Stimulated activated CD8-positive, alpha-beta memory T cell treated with anti-CD3 and anti-CD28 coated beads, Interleukin-12 subunit alpha, Interleukin-12 subunit beta, amount 100 ng/mL, for 4 hours (primary cell): ENCODE results near the gene GET4.
A peak's percentile ranks its signal among the peaks of the same experiment; 100 is the strongest.

ENCODE experiments used
- DNase-seq: peaks from one replicate; pipeline ENCODE4 v3.0.0-alpha.2; 2020; ENCODE audit warnings: low read depth

Gene GET4

GRCh38 chr7:900331-901040 lies 24.1 kb downstream of the GET4 start:
- DNase-seq, result no peak

- DNase-seq, result no peak
These were observed 24.7 kb downstream of the GET4 start for GRCh38 chr7:901041-901387.

GRCh38 chr7:901388-902154 lies 25.2 kb downstream of the GET4 start:
- no peak for DNase-seq

GRCh38 chr7:902996-903395 lies 26.6 kb downstream of the GET4 start:
- DNase-seq, result no peak

- no peak for DNase-seq
These were observed 27.8 kb downstream of the GET4 start for GRCh38 chr7:903921-904755.

DNA sequence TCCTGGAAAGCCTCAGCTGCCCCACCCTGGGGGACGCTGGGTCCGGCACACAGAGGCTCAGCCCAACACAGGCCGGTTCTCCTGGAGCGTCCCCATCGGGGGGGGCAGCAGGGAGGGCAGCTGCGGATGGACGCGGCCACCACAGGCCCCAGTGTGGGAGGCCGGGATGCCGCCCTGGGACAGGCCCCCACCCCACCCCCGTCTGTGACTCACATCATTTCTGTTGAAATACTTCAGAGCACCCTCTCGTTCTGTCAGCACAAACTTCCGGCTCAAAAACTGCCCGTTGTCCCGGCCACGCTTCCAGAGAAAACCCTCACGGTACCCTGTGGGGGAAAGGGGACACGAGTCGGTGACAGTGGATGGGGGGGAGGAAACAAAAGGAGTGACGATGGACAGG lies 28.5 kb downstream of the GET4 start:
- DNase-seq, result no peak

DNA sequence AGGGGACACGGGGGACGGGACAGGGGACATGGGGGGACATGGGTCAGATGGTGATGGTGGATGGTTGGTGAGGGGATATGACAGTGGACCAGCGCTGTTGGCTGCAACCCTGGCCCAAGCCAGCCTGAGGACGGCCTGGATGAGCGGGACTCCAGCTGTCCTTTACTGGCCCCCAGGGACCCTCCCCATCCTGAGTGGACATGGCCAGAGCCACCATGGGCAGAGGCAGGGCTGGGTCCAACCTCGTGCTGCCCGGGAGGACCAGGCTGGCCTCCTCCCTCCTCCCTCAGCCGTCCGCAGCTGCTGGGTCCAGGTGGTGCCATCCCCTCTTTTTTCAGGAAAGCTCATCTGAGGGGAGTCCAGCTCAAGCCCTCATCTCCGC lies 30.4 kb downstream of the GET4 start:
- no peak for DNase-seq

DNA sequence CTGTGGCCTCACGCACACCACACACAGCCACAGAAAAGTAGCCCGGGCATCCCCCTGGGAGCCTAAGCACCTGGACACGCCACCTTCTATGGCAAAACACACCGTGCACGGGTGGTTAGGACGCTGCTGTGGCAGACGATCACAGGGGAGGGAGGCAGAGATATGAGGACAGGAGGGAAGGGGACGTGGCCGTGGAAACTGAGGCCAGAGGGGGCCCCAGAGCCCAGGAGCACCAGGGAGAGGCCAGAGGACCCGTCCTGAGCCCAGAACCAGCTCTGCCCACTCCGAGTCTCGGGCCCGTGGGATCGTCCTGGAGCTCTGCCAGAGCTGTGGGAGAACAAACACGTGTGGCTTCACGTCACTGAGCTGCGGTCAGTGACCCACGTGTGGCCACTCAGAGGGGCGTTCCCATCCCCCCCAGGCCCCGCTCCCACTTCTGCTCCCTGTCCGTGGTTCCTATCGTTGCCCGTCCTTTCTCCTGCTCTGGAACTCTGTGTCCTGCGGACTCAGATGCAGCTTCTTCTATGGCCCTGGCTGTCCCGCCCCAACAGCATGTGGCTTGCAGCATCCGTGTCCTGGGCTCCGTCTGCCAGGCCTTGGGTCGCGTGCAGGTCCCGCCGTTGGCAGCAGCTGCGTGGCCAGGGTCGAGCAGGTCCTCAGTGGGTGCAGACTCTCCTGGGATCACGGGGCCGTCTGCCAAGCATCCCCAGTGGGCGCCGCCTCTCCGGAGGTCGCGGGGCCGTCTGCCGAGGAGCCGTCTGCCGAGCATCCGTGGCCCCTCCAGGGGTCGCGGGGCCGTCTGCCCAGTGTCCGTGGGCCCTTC lies 31.0 kb downstream of the GET4 start:
- no peak for DNase-seq

GRCh38 chr7:908159-908581 lies 31.8 kb downstream of the GET4 start:
- DNase-seq, result no peak

DNA sequence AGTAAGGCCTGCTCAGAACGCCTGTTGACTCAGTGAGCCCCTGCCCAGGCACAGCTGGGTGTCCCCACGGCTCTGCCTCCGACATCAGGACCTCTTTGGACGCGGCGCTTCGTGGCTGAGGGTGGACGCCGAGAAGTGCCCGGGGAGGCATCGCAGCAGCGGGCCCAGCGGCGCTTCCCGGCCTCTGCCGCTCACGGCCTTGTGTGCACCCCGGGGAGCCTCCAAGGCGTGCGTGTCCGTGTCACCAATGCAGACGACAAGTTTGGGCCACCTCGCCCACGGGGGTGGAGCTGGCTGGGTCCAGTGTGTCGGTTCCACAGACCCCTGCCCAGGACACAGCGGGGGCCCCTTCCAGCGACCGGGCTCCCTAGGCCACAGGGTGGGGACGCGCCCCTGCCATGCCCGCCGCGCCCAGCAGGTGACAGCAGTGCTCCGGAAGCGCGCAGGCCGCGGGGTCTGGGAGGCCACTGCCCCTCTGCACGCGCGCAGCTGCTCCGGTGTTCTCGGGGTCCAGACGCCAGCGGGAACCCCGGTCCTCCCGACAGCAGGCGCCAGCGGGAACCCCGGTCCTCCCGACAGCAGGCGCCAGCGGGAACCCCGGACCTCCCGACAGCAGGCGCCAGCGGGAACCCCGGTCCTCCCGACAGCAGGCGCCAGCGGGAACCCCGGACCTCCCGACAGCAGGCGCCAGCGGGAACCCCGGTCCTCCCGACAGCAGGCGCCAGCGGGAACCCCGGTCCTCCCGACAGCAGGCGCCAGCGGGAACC lies 32.4 kb downstream of the GET4 start:
- peak; percentile 63 for DNase-seq

DNA sequence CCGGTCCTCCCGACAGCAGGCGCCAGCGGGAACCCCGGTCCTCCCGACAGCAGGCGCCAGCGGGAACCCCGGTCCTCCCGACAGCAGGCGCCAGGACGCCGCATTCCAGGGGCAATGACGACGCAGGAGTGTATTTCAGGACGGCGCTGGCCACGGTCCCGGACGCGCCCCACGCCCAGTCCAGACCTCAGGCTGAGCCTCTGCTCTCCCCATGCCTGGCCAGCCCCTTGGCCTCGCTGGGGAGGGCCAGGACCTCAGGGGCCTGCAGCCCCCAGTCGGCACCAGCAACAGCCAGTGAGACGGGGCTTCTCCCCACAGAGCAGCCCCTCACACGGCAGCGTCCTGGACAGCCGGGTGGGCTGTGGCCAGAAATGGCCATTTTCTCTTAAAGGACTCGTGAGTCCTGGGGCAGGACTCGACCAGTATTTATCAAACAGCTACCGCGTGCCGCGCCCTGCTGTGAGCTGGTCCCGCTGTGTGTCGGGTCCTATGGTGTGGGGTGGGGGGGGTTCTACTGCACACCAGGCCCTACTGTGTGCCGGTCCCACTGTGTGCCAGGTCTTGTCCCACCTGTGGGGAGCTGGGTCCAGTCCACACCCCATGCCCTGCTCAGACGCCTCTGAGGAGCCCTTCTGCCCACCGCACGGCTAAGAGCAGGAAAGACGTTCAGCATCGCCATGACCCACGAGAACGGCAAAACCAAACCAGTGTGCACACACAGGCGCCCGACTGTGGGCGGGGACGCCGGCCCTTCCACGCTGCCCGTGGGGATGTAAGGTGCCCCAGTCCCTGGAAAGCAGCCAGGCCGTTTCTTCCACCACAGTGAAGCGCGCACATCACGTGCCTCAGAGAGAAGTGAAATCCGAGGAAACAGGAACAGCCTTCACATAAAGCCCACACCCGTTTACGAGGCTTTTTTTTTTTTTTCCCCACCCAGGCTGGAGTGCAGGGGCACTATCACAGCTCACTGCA lies 33.3 kb downstream of the GET4 start:
- DNase-seq, result no peak

DNA sequence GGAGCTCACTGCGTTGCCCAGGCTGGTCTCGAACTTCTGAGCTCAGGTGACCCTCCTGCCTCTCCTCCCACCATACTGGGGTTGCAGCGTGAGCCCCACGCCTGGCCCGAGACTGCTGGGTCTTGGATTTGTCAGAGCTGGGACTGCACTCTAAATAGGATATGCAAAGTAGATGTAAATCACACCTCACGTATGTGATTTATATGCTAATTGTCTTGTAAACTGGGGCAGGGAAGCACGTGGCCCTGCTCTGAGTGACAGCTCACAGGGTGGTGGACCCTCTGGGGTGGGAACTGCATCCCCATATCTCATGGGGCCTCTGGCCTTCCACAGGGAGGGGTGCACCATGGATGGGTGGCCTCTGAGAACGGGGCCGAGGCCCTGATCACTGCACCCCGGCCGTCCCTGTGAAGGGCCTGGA lies 34.1 kb downstream of the GET4 start:
- DNase-seq, result no peak

DNA sequence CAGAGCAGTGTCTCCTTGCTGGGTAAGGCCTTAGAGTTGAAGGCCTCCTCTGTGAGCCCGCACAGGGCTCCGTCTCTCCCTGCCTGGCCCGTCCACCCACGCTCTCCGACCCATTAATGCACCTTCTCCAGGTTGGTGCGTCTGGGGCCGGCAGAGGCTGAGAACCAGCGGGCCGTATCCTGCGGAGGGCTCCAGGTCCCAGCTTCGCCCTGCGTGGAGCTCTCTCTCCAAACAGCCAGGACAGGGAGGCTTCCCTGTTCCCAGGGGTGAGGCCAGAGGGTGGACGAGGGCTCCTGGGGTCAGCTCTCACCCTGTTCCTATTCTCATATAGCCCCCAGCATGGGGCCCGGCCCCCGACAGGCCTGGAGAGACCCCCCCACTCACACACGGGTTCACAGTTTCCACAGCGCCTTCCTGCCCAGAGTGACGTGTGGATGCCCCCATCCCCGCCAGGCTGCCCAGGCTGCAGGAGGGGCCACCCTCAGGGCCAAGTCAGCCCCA lies 34.6 kb downstream of the GET4 start:
- DNase-seq, result no peak

- DNase-seq, result no peak
These were observed 35.6 kb downstream of the GET4 start for GRCh38 chr7:911791-912480.

- no peak for DNase-seq
These were observed 37.6 kb downstream of the GET4 start for GRCh38 chr7:913736-914520.

DNA sequence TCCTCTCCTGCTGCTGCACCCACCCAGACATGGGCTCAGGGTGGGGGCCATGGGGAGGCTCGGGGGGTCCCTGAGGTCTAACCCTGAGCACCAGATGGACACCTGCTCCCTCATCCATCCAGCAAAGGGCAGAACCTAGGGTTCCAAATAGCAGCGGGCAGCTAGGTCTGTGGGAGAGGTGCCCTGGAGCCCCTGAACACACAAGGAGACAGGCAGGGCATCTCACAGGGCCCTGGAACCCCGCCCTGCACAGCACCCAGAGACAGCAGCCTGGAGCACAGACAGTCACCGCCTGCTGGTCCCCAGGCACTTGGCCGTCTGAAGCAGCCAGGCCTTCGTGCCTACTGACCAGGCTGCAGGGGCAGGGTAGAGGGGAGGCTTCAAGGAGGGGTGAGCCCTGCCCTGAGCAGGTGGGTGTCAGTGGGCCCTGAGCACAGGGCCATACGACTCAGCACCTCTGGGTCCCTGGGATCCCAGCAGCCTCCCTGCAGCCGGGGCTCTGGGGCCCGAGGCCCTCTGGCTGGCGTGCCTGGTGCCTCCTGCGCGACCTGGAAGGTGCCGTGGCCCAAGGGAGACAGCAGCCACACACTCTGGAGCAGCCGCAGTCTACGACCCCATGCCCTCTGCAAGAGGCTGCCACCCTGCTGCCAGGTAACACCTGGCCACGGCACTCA lies 38.3 kb downstream of the GET4 start:
- DNase-seq, result no peak

DNA sequence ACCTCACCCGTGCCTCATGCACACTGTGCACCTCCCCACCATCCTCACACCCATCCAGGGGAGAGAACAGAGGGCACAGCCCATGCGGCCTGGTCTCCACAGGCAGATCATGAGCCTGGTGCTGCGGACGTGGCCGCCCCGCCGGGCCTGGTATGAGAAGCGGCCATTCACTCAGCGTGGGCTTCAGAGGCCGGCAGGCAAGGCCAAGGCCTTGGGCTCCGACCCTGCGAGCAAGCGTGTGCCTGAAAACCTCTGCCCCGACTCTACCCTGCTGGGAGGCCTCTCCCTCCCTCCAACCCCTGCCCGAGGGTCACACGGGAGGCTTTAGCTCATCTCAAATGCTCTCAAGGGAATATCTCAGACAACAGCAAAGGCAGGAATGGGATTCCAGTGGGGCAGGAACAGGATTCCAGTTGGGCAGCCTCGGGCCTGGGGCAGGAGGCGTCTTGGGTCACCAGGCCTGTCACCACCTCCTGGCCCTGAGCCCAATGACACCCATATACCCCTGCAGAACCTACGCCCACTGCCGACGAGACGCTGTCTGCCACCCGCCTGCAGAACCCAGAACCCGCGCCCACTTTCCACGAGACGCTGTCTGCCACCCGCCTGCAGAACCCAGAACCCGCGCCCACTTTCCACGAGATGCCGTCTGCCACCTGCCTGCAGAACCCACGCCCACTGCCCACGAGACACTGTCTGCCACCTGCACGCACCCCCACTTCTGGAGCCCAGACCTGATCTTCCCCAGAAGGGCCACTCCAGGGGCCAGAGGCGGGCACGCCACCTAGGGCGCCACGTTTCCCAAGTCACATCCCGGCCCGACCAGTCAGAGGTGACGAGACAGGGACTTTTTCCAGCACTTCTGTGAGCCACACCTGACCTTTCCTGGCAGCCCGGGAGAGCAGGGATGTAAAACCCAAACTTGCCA lies 39.2 kb downstream of the GET4 start:
- DNase-seq, result no peak
